ENCODE data around the gene ONECUT2.

Gene ONECUT2

GRCh38 chr18:57431467-57432080, 3.6 kb upstream of the ONECUT2 start:
- no peak for DNase-seq (ENCODE audit: low read depth)
- TF ChIP-seq, protein P1, sequence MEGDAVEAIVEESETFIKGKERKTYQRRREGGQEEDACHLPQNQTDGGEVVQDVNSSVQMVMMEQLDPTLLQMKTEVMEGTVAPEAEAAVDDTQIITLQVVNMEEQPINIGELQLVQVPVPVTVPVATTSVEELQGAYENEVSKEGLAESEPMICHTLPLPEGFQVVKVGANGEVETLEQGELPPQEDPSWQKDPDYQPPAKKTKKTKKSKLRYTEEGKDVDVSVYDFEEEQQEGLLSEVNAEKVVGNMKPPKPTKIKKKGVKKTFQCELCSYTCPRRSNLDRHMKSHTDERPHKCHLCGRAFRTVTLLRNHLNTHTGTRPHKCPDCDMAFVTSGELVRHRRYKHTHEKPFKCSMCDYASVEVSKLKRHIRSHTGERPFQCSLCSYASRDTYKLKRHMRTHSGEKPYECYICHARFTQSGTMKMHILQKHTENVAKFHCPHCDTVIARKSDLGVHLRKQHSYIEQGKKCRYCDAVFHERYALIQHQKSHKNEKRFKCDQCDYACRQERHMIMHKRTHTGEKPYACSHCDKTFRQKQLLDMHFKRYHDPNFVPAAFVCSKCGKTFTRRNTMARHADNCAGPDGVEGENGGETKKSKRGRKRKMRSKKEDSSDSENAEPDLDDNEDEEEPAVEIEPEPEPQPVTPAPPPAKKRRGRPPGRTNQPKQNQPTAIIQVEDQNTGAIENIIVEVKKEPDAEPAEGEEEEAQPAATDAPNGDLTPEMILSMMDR (IDR thresholded peaks at IDR 0.05; ENCODE audit: low read length, missing control alignments) = no peak
- no peak overlapping the region for H3K4me3 ChIP-seq (replicated peaks; ENCODE audit: low read depth, low read length)

- H3K4me3 ChIP-seq (replicated peaks; ENCODE audit: low read depth, low read length) = no peak overlapping the region
- no peak for DNase-seq (ENCODE audit: low read depth)
- TF ChIP-seq, protein P1 (IDR thresholded peaks at IDR 0.05; ENCODE audit: low read length, missing control alignments) = no peak
Measured at GRCh38 chr18:57432140-57432539, 3.0 kb upstream of the ONECUT2 start.

- TF ChIP-seq, protein P1 (IDR thresholded peaks at IDR 0.05; ENCODE audit: low read length, missing control alignments) = no peak
- H3K4me3 ChIP-seq (replicated peaks; ENCODE audit: low read depth, low read length) = no peak overlapping the region
- no peak for DNase-seq (ENCODE audit: low read depth)
Measured at GRCh38 chr18:57432751-57433400, 2.3 kb upstream of the ONECUT2 start.

GRCh38 chr18:57433482-57433881, 1.7 kb upstream of the ONECUT2 start:
- TF ChIP-seq, protein P1 (IDR thresholded peaks at IDR 0.05; ENCODE audit: low read length, missing control alignments) = no peak
- no peak overlapping the region for H3K4me3 ChIP-seq (replicated peaks; ENCODE audit: low read depth, low read length)
- DNase-seq (ENCODE audit: low read depth) = no peak

DNA sequence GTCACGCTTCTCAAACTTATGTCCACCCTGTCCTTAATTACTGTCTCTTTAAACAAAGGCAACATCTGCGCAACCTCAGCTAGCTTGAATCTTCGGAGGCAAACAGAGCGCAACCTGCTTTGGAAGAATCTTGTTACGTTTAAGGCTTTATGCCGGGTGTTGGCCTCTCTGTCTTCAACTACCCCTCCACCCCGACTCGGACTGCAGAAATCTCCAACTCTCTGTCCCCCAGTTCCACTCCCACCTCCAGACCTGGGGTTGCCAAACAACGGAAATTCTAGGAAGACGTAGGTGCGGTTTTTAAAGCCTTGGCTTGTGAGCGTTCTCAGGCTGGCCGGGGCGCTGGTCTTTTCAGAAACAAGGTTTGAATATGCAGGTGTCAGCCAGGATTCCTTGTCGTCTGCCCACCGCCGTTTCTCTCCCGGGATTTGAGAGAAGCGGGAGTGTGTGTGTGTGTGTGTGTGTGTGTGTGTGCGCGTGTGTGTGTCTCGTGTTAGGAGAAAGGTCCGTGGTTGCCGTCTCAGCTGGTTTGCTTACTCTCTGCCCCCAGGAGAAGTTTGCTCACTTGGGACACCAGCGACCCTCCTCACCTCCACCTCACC, 1.1 kb upstream of the ONECUT2 start:
- no peak for DNase-seq (ENCODE audit: low read depth)

GRCh38 chr18:57435846-57436190, 644 bp downstream of the ONECUT2 start:
- no peak overlapping the region for H3K4me3 ChIP-seq (replicated peaks; ENCODE audit: low read depth, low read length)
- DNase-seq (ENCODE audit: low read depth) = no peak
- TF ChIP-seq, protein P1 (IDR thresholded peaks at IDR 0.05; ENCODE audit: low read length, missing control alignments) = no peak

More for the DNA sequence above, 1.1 kb upstream of the ONECUT2 start:
- TF ChIP-seq, protein P1 (IDR thresholded peaks at IDR 0.05; ENCODE audit: low read length, missing control alignments) = no peak
- peak overlapping the region; percentile 60 for H3K4me3 ChIP-seq (replicated peaks; ENCODE audit: low read depth, low read length)

Measured in fibroblast of pulmonary artery (primary cell).